ENCODE measurements around the gene RHBDD1.

GRCh38 chr2:226885769-226886435 lies 50.0 kb downstream of the RHBDD1 start:
- TF ChIP-seq EZH2 (IDR thresholded peaks at IDR 0.05; ENCODE audit: borderline replicate concordance, low read depth, low read length, poor library complexity, severe bottlenecking), result no peak
- TF ChIP-seq, protein P1, sequence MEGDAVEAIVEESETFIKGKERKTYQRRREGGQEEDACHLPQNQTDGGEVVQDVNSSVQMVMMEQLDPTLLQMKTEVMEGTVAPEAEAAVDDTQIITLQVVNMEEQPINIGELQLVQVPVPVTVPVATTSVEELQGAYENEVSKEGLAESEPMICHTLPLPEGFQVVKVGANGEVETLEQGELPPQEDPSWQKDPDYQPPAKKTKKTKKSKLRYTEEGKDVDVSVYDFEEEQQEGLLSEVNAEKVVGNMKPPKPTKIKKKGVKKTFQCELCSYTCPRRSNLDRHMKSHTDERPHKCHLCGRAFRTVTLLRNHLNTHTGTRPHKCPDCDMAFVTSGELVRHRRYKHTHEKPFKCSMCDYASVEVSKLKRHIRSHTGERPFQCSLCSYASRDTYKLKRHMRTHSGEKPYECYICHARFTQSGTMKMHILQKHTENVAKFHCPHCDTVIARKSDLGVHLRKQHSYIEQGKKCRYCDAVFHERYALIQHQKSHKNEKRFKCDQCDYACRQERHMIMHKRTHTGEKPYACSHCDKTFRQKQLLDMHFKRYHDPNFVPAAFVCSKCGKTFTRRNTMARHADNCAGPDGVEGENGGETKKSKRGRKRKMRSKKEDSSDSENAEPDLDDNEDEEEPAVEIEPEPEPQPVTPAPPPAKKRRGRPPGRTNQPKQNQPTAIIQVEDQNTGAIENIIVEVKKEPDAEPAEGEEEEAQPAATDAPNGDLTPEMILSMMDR (conservative IDR thresholded peaks at IDR 0.05; ENCODE audit: low read depth, low read length), result no peak

Data from A673 (cell line).